ENCODE data around the gene KCNIP1.
A peak's percentile ranks its signal among the peaks of the same experiment; 100 is the strongest.

The KCNIP1 gene

GRCh38 chr5:170585273-170585948 is 81.6 kb downstream of the KCNIP1 start:
- no peak for DNase-seq
- intact Hi-C loops (cut with DNase I): no loop called here

- intact Hi-C loops (cut with DNase I): no loop called here
- DNase-seq: no peak
Observed at GRCh38 chr5:170587808-170588207, 84.0 kb downstream of the KCNIP1 start.

- intact Hi-C loops (cut with DNase I): no loop called here
- no peak for DNase-seq
Observed at GRCh38 chr5:170589643-170590042, 85.8 kb downstream of the KCNIP1 start.

GRCh38 chr5:170590566-170590965 is 86.7 kb downstream of the KCNIP1 start:
- no peak for DNase-seq
- intact Hi-C loops (cut with DNase I): no loop called here

- intact Hi-C loops (cut with DNase I): no loop called here
- no peak for DNase-seq
Observed at GRCh38 chr5:170591054-170591453, 87.2 kb downstream of the KCNIP1 start.

- no peak for DNase-seq
- intact Hi-C loops (cut with DNase I): no loop called here
Observed at GRCh38 chr5:170596482-170597044, 92.7 kb downstream of the KCNIP1 start.

- peak in 2 of 10 donors; percentile 28 to 41 for DNase-seq
- intact Hi-C loops (cut with DNase I): no loop called here
Observed at GRCh38 chr5:170597109-170597751, 93.4 kb downstream of the KCNIP1 start.

- intact Hi-C loops (cut with DNase I): no loop called here
- peak in 5 of 10 donors; percentile 19 to 57 (median 38) for DNase-seq
Observed at GRCh38 chr5:170597872-170598271, 94.1 kb downstream of the KCNIP1 start.

GRCh38 chr5:170599756-170600155 is 95.9 kb downstream of the KCNIP1 start:
- no peak for DNase-seq
- intact Hi-C loops (cut with DNase I): no loop called here

- intact Hi-C loops (cut with DNase I): no loop called here
- DNase-seq: no peak
Observed at GRCh38 chr5:170601619-170602018, 97.8 kb downstream of the KCNIP1 start.

GRCh38 chr5:170603109-170603508 is 99.3 kb downstream of the KCNIP1 start:
- intact Hi-C loops (cut with DNase I): no loop called here
- no peak for DNase-seq

GRCh38 chr5:170603578-170604565 is 100.1 kb downstream of the KCNIP1 start:
- intact Hi-C loops (cut with DNase I): no loop called here
- DNase-seq: peak in 7 of 10 donors; percentile 45 to 92 (median 54)

- intact Hi-C loops (cut with DNase I): no loop called here
- DNase-seq: peak in 1 of 10 donors; percentile 12
Observed at GRCh38 chr5:170606941-170607340, 103.1 kb downstream of the KCNIP1 start.

- intact Hi-C loops (cut with DNase I): no loop called here
- peak in 1 of 10 donors; percentile 41 for DNase-seq
Observed at GRCh38 chr5:170611449-170612090, 107.8 kb downstream of the KCNIP1 start.

GRCh38 chr5:170612256-170612678 is 108.4 kb downstream of the KCNIP1 start:
- no peak for DNase-seq
- intact Hi-C loops (cut with DNase I): no loop called here

- intact Hi-C loops (cut with DNase I): no loop called here
- DNase-seq: peak in 1 of 10 donors; percentile 37
Observed at GRCh38 chr5:170614065-170614490, 110.3 kb downstream of the KCNIP1 start.

GRCh38 chr5:170614720-170615119 is 110.9 kb downstream of the KCNIP1 start:
- intact Hi-C loops (cut with DNase I): no loop called here
- peak in 1 of 10 donors; percentile 55 for DNase-seq

- intact Hi-C loops (cut with DNase I): no loop called here
- DNase-seq: peak in 1 of 10 donors; percentile 22
Observed at GRCh38 chr5:170617533-170618490, 114.0 kb downstream of the KCNIP1 start.

- no peak for DNase-seq
- intact Hi-C loops (cut with DNase I): no loop called here
Observed at GRCh38 chr5:170619869-170620268, 116.0 kb downstream of the KCNIP1 start.
